ENCODE measurements around the gene NT5DC4. TPM values are rescaled to one million over a fixed set of nuclear protein-coding genes. Genes with fewer than 3 reads are reported as not detected.

Gene NT5DC4
- total and polyA plus RNA-seq, 2 of the 8 experiments (the other 6 are each of a cell fraction or from before 2014, with no cell fraction given): not detected

- Histone ChIP-seq H3K4ac (replicated peaks; ENCODE audit: insufficient read length, low read depth, low read length) (no peak overlapping the region), H3K79me1 (ENCODE audit: low read depth, low read length) (no peaks in the 10 kb centered on the region), H3K36me3 (ENCODE audit: control insufficient read depth in 2 of 4, insufficient read depth in 4 of 4, low read length in 3 of 4) (no peaks in the 10 kb centered on the region), H3K14ac (ENCODE audit: insufficient read length) (no peak overlapping the region), H3K23ac (ENCODE audit: insufficient read length) (no peak overlapping the region), H3K4me2 (ENCODE audit: insufficient read depth in 1 of 2, low read depth in 2 of 2, low read length in 2 of 2) (no peak overlapping the region), H2BK5ac (ENCODE audit: low read depth, low read length) (no peak overlapping the region), H3K9me3 (ENCODE audit: insufficient read depth in 2 of 2, low read depth in 1 of 2, low read length in 1 of 2) (no peaks in the 10 kb centered on the region), H2BK12ac (ENCODE audit: low read depth, low read length) (peak overlapping the region; percentile 35; the same call in 1 of the 2 replicates), H4K5ac (ENCODE audit: insufficient read length, low read depth, low read length) (no peak overlapping the region), H4K20me1 (replicated peaks in 1 of 2; ENCODE audit: control insufficient read depth in 1 of 2, insufficient read depth in 2 of 2, low read length in 2 of 2) (no peaks in the 10 kb centered on the region), H3K56ac (replicated peaks; ENCODE audit: insufficient read length, low read depth, low read length) (no peak overlapping the region), H4K91ac (replicated peaks; ENCODE audit: insufficient read length, low read length) (no peak overlapping the region), H3K4me1 (replicated peaks in 1 of 4; ENCODE audit: control insufficient read depth in 3 of 4, insufficient read depth in 4 of 4, low read length in 3 of 4) (no peaks in the 10 kb centered on the region), H3K27ac (ENCODE audit: low read depth, low read length) (no peak overlapping the region), H3K23me2 (ENCODE audit: low read depth, low read length) (no peaks in the 10 kb centered on the region), H2BK120ac (replicated peaks; ENCODE audit: low read depth, low read length) (no peak overlapping the region), H3K79me2 (ENCODE audit: control insufficient read depth in 1 of 2, insufficient read depth in 2 of 2, low read length in 2 of 2) (no peaks in the 10 kb centered on the region), H3K18ac (ENCODE audit: extremely low read depth, low read length) (no peak overlapping the region), H3K4me3 (ENCODE audit: extremely low read depth in 1 of 4, insufficient read depth in 2 of 4, low read depth in 3 of 4, low read length in 4 of 4) (no peak overlapping the region), H2BK20ac (ENCODE audit: low read length) (no peak overlapping the region), H3K9ac (replicated peaks in 1 of 4; ENCODE audit: extremely low read depth in 1 of 4, low read depth in 3 of 4, low read length in 3 of 4) (no peak overlapping the region), H2AK5ac (ENCODE audit: low read depth, low read length) (no peak overlapping the region), H3K27me3 (replicated peaks in 1 of 4; ENCODE audit: control insufficient read depth in 3 of 4, extremely low read depth in 1 of 4, insufficient read depth in 3 of 4, low read length in 3 of 4) (no peaks in the 10 kb centered on the region), H2AFZ (ENCODE audit: low read length) (0 out of 2 replicates have a peak overlapping the region, but pooled peaks have one; percentile 36), H4K8ac (ENCODE audit: extremely low read depth, insufficient read depth, low read length) (no peak overlapping the region), H2BK15ac (ENCODE audit: low read length) (no peak overlapping the region)
- WGBS, 2 experiments (ENCODE audit: extremely low coverage in 1 of 2, insufficient coverage in 1 of 2, insufficient read length in 1 of 2, insufficient replicate concordance in 2 of 2, low coverage in 1 of 2, low lambda C conversion rate in 2 of 2, missing lambda C conversion rate in 1 of 2): 89% methylated on average over 15 of the region's 15 CpGs; no CpG with 5 or more reads in 1 of the 2 experiments
- CTCF ChIA-PET (ENCODE audit: partially characterized antibody): interaction anchor here (1.5 to 3.1 kb wide), 7 partner anchors 10 to 87 kb away, joined by 4 to 26 read pairs (median 7); no protein-coding TSS in a partner anchor
- FAIRE-seq (no peak), DNase-seq (ENCODE audit: low read depth in 1 of 2, low spot score in 2 of 2) (no peak)
- POLR2A ChIA-PET (ENCODE audit: partially characterized antibody): interaction anchor here (0.7 kb wide), 1 partner anchor 17 kb away, joined by 3 read pairs; no protein-coding TSS in a partner anchor
- TF ChIP-seq FOSL1 (IDR thresholded peaks at IDR 0.05; ENCODE audit: insufficient read depth, low read depth, low read length) (no peak), TAF1 (IDR thresholded peaks at IDR 0.05; ENCODE audit: low read depth, low read length) (no peak), SIRT6 (IDR thresholded peaks at IDR 0.05; ENCODE audit: low read length) (no peak), JUND (IDR thresholded peaks at IDR 0.05; ENCODE audit: low read length) (no peak), E2F6 (IDR thresholded peaks at IDR 0.05) (no peak), CEBPB (IDR thresholded peaks at IDR 0.05; ENCODE audit: low read depth, low read length) (no peak), EGR1 (IDR thresholded peaks at IDR 0.05; ENCODE audit: borderline replicate concordance, low read depth, low read length) (no peak), POLR2A (IDR thresholded peaks at IDR 0.05; ENCODE audit: control extremely low read depth in 1 of 2, low read depth in 2 of 2, low read length in 2 of 2) (no peak), TCF12 (IDR thresholded peaks at IDR 0.05; ENCODE audit: low read depth, low read length) (no peak), RBBP5 (IDR thresholded peaks at IDR 0.05; ENCODE audit: borderline replicate concordance, low read depth, low read length) (no peak), HDAC6 (IDR thresholded peaks at IDR 0.05; ENCODE audit: low read depth, low read length) (no peak), ATF3 (IDR thresholded peaks at IDR 0.05; ENCODE audit: insufficient read depth, low read depth, low read length) (no peak)
Measured at GRCh38 chr2:112686348-112687217, 34.2 kb upstream of the NT5DC4 start.

All from H1 (cell line).